Testis (tissue), 3 donors: Measurements from ENCODE around the gene FBXL22. TPM values are rescaled to one million over a fixed set of nuclear protein-coding genes. Genes with fewer than 3 reads are reported as not detected.

Source experiments
- DNase-seq: peaks from one replicate; pipeline ENCODE4 v3.0.0-alpha.2; 2019
- H3K27ac ChIP-seq, 2 donors: fragments of 200-600 bp; sonication (generic); one replicate each; pipeline ENCODE4 v1.5.1; 2019
- H3K27me3 ChIP-seq: fragments of 200-600 bp; sonication (generic); one replicate; pipeline ENCODE4 v1.5.1; 2019
- H3K36me3 ChIP-seq: fragments of 200-600 bp; sonication (generic); one replicate; pipeline ENCODE4 v1.5.1; 2017; ENCODE audit warnings: low read depth; ENCODE audit errors: missing control alignments
- H3K4me1 ChIP-seq: fragments of 200-600 bp; sonication (generic); one replicate; pipeline ENCODE4 v1.5.1; 2019
- H3K4me3 ChIP-seq, 2 donors: fragments of 200-600 bp; sonication (generic); one replicate each; pipeline ENCODE4 v1.5.1; 2017 to 2019
- H3K9me3 ChIP-seq: fragments of 200-600 bp; sonication (generic); one replicate; pipeline ENCODE4 v1.5.1; 2017
- POLR2A ChIP-seq: fragments of 450-650 bp; IDR thresholded peaks from one replicate; pipeline ENCODE4 v1.6.1; 2017; ENCODE audit warnings: antibody characterized with exemption, mild to moderate bottlenecking, moderate library complexity
- WGBS, 2 donors: methylation state at CpG; one replicate each; pipeline ENCODE4 v1.1.5; 2018; 5-methylcytosine and 5-hydroxymethylcytosine counted together
- intact Hi-C: fragments of 100-400 bp; cut with DNase I; formaldehyde crosslinking; loops from one replicate; pipeline ENCODE4 v1.15.1; 2023; ENCODE audit warnings: low total_unique reads
- polyA plus RNA-seq: library from polyadenylated mRNA; stranded (reverse); fragments of 350-450 nt; fragmentation: Illumina TruSeq; extraction: RNeasy Lipid Tissue Mini Kit (QIAGEN cat#74804); gene quantifications from one replicate; pipeline ENCODE4 v1.2.3, GENCODE V29; 2014; ENCODE audit warnings: low read depth, low replicate concordance; ENCODE audit not compliant: insufficient read depth
- total RNA-seq, 2 donors: library from RNA; depleted of rRNA; stranded (reverse); fragments of >200 nt; gene quantifications; one replicate each; pipeline ENCODE4 v1.2.3, GENCODE V29; 2016
- TF ChIP-seq, protein P1 (sequence below), 3 experiments: fragments of 450-650 bp in 2 of 3; fragments of 200-600 bp in 1 of 3; sonication (generic) in 1 of 3; IDR thresholded peaks; one replicate each; pipeline ENCODE4 v1.5.1; 2016 to 2019; ENCODE audit warnings: antibody characterized with exemption in 3 of 3, mild to moderate bottlenecking in 2 of 3, moderate library complexity in 1 of 3

FBXL22 gene
- total and polyA plus RNA-seq, 3 donors from 2014 or later, result 3.2 to 14.3 (median 11.6) TPM

DNA sequence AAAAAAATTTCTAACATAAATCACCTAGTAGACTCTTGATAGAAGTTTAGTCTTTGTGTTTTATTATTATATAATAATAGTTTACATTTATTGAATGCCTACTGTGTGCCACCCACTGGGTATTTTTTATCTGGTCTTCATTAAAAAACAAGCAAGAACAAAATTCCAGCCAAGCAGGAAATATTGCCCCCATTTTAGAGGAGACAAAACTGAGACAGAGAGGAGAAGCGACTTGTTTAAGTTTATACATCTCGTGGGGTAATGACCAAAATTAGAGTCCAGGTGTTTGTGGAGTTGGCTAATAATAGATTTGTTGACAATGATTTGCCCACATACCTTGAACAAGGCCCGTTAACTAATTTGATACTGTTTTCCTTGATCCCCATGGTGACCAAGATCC, 33.1 kb upstream of the FBXL22 start:
- TF ChIP-seq POLR2A, result no peak
- TF ChIP-seq, protein P1, sequence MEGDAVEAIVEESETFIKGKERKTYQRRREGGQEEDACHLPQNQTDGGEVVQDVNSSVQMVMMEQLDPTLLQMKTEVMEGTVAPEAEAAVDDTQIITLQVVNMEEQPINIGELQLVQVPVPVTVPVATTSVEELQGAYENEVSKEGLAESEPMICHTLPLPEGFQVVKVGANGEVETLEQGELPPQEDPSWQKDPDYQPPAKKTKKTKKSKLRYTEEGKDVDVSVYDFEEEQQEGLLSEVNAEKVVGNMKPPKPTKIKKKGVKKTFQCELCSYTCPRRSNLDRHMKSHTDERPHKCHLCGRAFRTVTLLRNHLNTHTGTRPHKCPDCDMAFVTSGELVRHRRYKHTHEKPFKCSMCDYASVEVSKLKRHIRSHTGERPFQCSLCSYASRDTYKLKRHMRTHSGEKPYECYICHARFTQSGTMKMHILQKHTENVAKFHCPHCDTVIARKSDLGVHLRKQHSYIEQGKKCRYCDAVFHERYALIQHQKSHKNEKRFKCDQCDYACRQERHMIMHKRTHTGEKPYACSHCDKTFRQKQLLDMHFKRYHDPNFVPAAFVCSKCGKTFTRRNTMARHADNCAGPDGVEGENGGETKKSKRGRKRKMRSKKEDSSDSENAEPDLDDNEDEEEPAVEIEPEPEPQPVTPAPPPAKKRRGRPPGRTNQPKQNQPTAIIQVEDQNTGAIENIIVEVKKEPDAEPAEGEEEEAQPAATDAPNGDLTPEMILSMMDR (IDR thresholded peaks at IDR 0.05), result no peak
- Histone ChIP-seq H3K9me3 (no peaks in the 10 kb centered on the region), H3K36me3 (no peaks in the 10 kb centered on the region), H3K27ac (no peak overlapping the region), H3K4me1 (no peaks in the 10 kb centered on the region), H3K27me3 (no peaks in the 10 kb centered on the region), H3K4me3 (no peak overlapping the region)
- intact Hi-C loops, result no loop called here
- 29 to 31% methylated on average over 3 of the region's 3 CpGs for WGBS, 2 donors
- DNase-seq, result no peak

DNA sequence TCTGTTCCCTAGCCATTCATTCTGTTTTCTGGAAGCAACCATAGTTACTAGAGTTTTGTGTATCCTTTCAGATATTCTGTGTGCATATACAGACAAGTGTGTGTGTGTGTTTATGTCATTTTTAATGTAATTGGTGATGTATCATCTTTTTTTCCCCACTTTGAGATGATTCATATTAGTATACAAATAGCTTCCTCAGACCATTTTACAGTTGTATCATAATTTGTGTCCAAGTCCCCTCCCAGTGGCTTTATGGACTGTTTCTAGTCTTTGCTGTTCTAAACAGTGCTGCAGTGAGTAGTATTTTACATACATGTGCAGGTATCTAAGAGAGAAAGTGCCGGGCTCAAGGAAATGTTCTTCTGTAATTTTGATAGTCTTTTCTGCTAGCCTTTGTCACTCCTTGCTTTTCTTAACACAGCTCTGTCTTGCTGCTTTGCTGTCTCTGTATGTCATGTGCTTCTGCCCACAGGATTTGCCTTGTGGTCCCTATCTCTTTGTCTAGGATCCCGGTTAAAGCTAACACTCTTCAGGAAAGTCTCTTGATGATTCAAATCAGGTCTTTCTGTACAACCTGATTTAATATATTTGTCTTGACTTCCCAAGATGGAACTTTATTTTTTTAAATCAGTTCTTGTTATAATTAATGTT, 31.5 kb upstream of the FBXL22 start:
- no peaks in the 10 kb centered on the region for H3K27me3 ChIP-seq
- H3K36me3 ChIP-seq, result no peaks in the 10 kb centered on the region
- TF ChIP-seq POLR2A, result no peak
- TF ChIP-seq, protein P1 (IDR thresholded peaks at IDR 0.05), result no peak
- no peaks in the 10 kb centered on the region for H3K4me1 ChIP-seq
- WGBS, 2 donors, result 73 to 81% methylated on average over 2 of the region's 2 CpGs
- intact Hi-C loops, result no loop called here
- no peaks in the 10 kb centered on the region for H3K9me3 ChIP-seq
- H3K27ac ChIP-seq, result no peak overlapping the region
- no peak for DNase-seq
- no peak overlapping the region for H3K4me3 ChIP-seq

DNA sequence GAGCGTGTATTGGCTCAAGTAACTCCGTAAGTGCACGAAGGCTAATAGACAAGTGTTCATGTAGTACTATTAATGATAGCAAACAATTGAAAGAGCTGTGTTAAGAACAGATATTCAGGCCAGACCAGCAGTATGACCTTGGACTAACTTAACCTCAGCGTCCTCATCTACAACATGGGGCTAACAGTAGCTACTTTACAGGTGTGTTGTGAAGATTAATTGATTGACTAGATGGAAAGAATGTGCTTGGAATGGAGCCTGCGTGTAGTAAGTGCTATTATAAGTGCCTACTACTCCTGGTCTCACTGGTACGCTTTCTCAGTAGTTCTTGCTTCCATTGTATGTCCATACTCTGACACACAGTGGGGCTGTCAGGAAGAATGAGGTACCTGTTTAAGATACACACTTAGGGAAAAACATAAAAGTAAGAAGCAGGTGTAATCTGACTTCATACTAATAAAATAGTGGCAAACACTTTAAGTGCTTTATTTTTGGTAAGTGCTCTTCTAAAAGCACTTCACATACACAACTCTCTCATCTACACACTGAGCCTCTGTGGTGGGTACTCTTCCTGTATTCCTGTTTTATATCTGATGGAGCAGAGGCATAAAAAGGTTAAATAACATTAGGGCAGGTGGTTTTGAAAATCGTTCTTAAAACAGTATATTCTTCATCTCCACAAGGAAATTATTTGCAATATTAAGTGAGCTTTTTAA, 24.3 kb upstream of the FBXL22 start:
- H3K27me3 ChIP-seq, result no peaks in the 10 kb centered on the region
- 88 to 90% methylated on average over 7 of the region's 7 CpGs for WGBS, 2 donors
- H3K27ac ChIP-seq, result no peak overlapping the region
- H3K36me3 ChIP-seq, result no peaks in the 10 kb centered on the region
- no peak for DNase-seq
- H3K9me3 ChIP-seq, result no peaks in the 10 kb centered on the region
- no peaks in the 10 kb centered on the region for H3K4me1 ChIP-seq
- intact Hi-C loops, result no loop called here
- no peak for TF ChIP-seq POLR2A
- TF ChIP-seq, protein P1 (IDR thresholded peaks at IDR 0.05), result no peak
- no peak overlapping the region for H3K4me3 ChIP-seq

DNA sequence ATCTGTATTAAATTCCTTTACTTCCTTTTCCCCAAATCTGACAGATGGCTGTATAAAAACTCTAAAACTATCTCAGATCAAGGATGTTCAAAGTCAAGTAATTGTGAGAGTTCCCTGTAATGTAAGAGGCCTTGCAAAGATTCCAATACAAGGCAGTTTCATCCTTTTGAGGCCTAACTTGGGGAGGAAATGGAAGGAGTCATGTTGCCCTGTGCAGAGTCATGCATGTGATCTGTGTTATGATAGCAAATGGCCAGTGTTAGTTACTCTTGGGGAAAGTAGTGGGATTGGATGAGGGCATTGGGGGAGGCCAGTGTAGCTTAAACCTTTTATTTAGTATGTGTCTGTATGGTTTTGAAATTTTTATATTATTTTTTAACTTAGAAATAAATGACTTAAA, 23.7 kb upstream of the FBXL22 start:
- Histone ChIP-seq H3K4me3 (no peak overlapping the region), H3K9me3 (no peaks in the 10 kb centered on the region), H3K27ac (no peak overlapping the region), H3K4me1 (no peaks in the 10 kb centered on the region), H3K36me3 (no peaks in the 10 kb centered on the region), H3K27me3 (no peaks in the 10 kb centered on the region)
- no peak for DNase-seq
- intact Hi-C loops, result no loop called here
- no peak for TF ChIP-seq POLR2A
- TF ChIP-seq, protein P1 (IDR thresholded peaks at IDR 0.05), result no peak

DNA sequence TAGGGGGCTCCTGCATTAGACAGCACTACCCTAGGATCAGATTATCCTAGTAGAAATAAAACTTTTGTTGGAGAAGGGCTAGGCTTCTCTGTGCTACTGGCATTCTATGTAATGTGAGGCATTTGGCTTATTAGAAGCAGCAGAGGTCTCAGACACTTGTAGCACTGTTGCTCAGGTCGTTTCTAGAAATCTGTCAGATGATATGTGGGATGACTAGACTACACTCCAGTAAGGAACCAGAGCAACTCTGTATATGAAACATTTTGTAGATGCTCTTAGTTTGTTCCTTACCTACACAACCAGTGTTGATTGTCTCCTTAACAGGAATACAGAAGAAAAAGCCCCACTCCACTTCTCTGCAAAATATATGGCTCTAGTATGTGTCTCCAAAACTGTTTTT, 21.9 kb upstream of the FBXL22 start:
- no peaks in the 10 kb centered on the region for H3K36me3 ChIP-seq
- H3K27me3 ChIP-seq, result no peaks in the 10 kb centered on the region
- no peak overlapping the region for H3K4me3 ChIP-seq
- intact Hi-C loops, result no loop called here
- 52 to 55% methylated on average over 1 of the region's 1 CpG for WGBS, 2 donors
- no peak overlapping the region for H3K27ac ChIP-seq
- no peak for DNase-seq
- TF ChIP-seq, protein P1 (IDR thresholded peaks at IDR 0.05), result no peak
- no peak for TF ChIP-seq POLR2A
- no peaks in the 10 kb centered on the region for H3K9me3 ChIP-seq
- H3K4me1 ChIP-seq, result no peaks in the 10 kb centered on the region
